Heart left ventricle (tissue), 13 donors: ENCODE measurements around the gene TEX29.

Experiments
- CTCF ChIP-seq, 12 donors: fragments of 200-600 bp; sonication (generic) in 4 of 12; IDR thresholded peaks; one replicate each; pipeline versions ENCODE4 v1.5.0 to v1.8.0; 2018 to 2022; ENCODE audit warnings: antibody characterized with exemption in 12 of 12, mild to moderate bottlenecking in 5 of 12
- POLR2A ChIP-seq, 2 donors: fragments of 450-650 bp; IDR thresholded peaks; one replicate each; pipeline ENCODE4 v1.6.1; 2017; ENCODE audit warnings: antibody characterized with exemption in 2 of 2, mild to moderate bottlenecking in 2 of 2, moderate library complexity in 2 of 2
- donor health status: ischemic (EF 13 %, LVEDD 7.1; RV severe dilation, severe dysfunction).
- donor health status: DM: no; HTN: yes; CAD: no.
- donor health status: DM: no; HTN: no; CAD: no.
- donor health status: ischemic (EF 25% LVEDD 6.9; RV normal size, moderate dysfunction).
- donor health status: ischemic (EF 25% LVEDD 5.7; RV mildly dilated, moderate dysfunction).
- donor health status: ischemic (EF 35%, LVEDD 5.7; RV mildly dilated, moderate dysfunction).
- donor health status: nonischemic (EF 11% LVEDD 7.7; RV severe dilation, severe dysfunction).
- donor health status: DM: yes; HTN: yes; CAD: no.
- donor health status: PGD.
- donor health status: ischemic (EF 29% LVEDD 5.4; RV normal size, mild dysfunction).
- donor health status: nonischemic (EF 23%, LVEDD 6.1; RV moderate dilation, normal function).

GRCh38 chr13:111282425-111282824, 38.0 kb upstream of the TEX29 start:
- TF ChIP-seq CTCF (IDR thresholded peaks at IDR 0.05), result no peak
- TF ChIP-seq POLR2A (IDR thresholded peaks at IDR 0.05), result no peak
